HFFc6 (cell line): ENCODE data around the gene PARP15. TPM values are rescaled to one million over a fixed set of nuclear protein-coding genes. Genes with fewer than 3 reads are reported as not detected.

Source experiments
- DNase-seq: peaks from one replicate; pipeline ENCODE4 v3.0.0-alpha.2; 2018
- H3K27ac Mint-ChIP-seq: 2 replicates; pipeline ENCODE4 v1.8.0; 2020; ENCODE audit warnings: mild to moderate bottlenecking, mixed read lengths
- H3K27me3 Mint-ChIP-seq: 2 replicates; pipeline ENCODE4 v1.8.0; 2021; ENCODE audit warnings: mild to moderate bottlenecking, moderate library complexity, mixed read lengths; ENCODE audit not compliant: insufficient read depth
- H3K36me3 Mint-ChIP-seq: 2 replicates; pipeline ENCODE4 v1.8.0; 2021; ENCODE audit warnings: low read depth, mixed read lengths
- H3K4me1 Mint-ChIP-seq: 2 replicates; pipeline ENCODE4 v1.8.0; 2020; ENCODE audit warnings: low read depth, mixed read lengths
- H3K4me3 Mint-ChIP-seq: 2 replicates; pipeline ENCODE4 v1.8.0; 2020; ENCODE audit warnings: mild to moderate bottlenecking, moderate library complexity, mixed read lengths
- H3K9me3 Mint-ChIP-seq: 2 replicates; pipeline ENCODE4 v1.8.0; 2020; ENCODE audit warnings: mild to moderate bottlenecking, mixed read lengths
- total RNA-seq, 6 experiments: library from RNA; stranded (reverse); fragmentation: NEBNext Ultra II Directional; extraction: Animal tissue kit (Norgen Biotek cat#: 25700); gene quantifications; 2 replicates in 1 of 6; 3 replicates in 5 of 6; pipeline ENCODE4 v1.2.3, GENCODE V29; 2021
- TF ChIP-seq, protein P1 (sequence below): fragments of 200-600 bp; sonication (generic); IDR thresholded peaks from 2 replicates; pipeline ENCODE4 v1.5.0; 2021; ENCODE audit warnings: antibody characterized with exemption, mild to moderate bottlenecking

Gene PARP15
- total RNA-seq, 6 experiments from 2014 or later = not detected

GRCh38 chr3:122576174-122576940, 1.1 kb upstream of the PARP15 start:
- peaks cover 2% of the 10 kb centered on the region; the same call in 1 of the 2 replicates for H3K36me3 Mint-ChIP-seq
- no peak for DNase-seq
- no peak overlapping the region for H3K4me3 Mint-ChIP-seq
- H3K9me3 Mint-ChIP-seq = peaks cover 3% of the 10 kb centered on the region
- H3K27me3 Mint-ChIP-seq = peaks cover 8% of the 10 kb centered on the region; the same call in 1 of the 2 replicates
- H3K27ac Mint-ChIP-seq = no peak overlapping the region
- TF ChIP-seq, protein P1, sequence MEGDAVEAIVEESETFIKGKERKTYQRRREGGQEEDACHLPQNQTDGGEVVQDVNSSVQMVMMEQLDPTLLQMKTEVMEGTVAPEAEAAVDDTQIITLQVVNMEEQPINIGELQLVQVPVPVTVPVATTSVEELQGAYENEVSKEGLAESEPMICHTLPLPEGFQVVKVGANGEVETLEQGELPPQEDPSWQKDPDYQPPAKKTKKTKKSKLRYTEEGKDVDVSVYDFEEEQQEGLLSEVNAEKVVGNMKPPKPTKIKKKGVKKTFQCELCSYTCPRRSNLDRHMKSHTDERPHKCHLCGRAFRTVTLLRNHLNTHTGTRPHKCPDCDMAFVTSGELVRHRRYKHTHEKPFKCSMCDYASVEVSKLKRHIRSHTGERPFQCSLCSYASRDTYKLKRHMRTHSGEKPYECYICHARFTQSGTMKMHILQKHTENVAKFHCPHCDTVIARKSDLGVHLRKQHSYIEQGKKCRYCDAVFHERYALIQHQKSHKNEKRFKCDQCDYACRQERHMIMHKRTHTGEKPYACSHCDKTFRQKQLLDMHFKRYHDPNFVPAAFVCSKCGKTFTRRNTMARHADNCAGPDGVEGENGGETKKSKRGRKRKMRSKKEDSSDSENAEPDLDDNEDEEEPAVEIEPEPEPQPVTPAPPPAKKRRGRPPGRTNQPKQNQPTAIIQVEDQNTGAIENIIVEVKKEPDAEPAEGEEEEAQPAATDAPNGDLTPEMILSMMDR = no peak
- H3K4me1 Mint-ChIP-seq = peaks cover 8% of the 10 kb centered on the region

DNA sequence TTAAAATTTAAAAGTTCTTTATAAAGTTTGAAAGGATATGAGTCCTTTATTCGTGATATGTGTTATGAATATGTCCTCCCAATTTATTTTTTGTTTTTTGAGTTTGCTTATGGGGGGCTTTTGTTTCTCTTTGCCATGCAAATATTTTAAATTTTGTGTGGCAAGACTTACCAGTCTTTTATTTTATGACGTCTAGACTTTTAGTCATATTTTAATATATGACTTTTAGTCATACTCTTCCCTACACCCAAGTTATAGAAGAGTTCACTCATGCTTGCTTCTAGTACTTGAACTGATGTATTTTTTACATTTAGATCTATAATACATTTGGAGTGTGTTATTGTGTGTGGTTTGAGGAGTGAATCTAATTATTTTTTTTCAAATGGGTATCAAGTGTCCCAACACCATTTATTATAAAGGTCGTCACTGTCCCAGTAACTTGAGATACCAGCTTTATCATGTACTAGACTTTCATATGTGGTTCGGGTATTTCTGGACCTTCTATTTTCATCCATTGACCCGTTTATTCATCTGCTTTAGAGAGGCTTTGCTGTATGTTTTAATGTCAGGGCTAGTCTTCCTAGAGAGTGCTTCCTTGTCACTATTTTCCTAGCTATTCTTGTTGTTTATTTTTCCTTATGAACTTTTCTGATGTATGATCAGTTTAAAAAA, 755 bp downstream of the PARP15 start:
- Mint-ChIP-seq H3K36me3 (peaks cover 15% of the 10 kb centered on the region), H3K4me3 (no peak overlapping the region; the same call in 1 of the 2 replicates), H3K27me3 (peaks cover 8% of the 10 kb centered on the region; the same call in 1 of the 2 replicates), H3K4me1 (peaks cover 1% of the 10 kb centered on the region), H3K27ac (no peak overlapping the region), H3K9me3 (peaks cover 21% of the 10 kb centered on the region)
- TF ChIP-seq, protein P1 = no peak
- DNase-seq = no peak

DNA sequence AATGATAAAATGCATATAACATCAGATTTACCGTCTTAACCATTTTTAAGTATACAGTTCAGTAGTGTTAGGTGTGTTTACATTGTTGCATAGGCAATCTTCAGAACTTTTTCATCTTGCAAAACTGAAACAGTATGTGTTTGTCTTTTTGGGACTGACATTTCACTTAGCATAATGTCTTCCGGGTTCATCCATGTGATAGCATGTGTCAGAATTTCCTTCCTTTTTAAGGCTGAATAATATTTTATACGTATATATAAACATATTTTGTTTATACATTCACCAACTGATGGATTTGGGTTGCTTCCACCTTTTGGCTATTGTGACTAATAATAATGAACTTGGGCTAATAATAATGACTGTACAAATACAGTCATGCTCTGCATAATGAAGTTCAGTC, 3.0 kb downstream of the PARP15 start:
- DNase-seq = no peak
- no peak overlapping the region for H3K4me3 Mint-ChIP-seq
- peaks cover 8% of the 10 kb centered on the region; the same call in 1 of the 2 replicates for H3K27me3 Mint-ChIP-seq
- H3K9me3 Mint-ChIP-seq = peaks cover 30% of the 10 kb centered on the region
- no peaks in the 10 kb centered on the region for H3K4me1 Mint-ChIP-seq
- TF ChIP-seq, protein P1 = no peak
- no peak overlapping the region for H3K27ac Mint-ChIP-seq
- H3K36me3 Mint-ChIP-seq = peaks cover 15% of the 10 kb centered on the region

DNA sequence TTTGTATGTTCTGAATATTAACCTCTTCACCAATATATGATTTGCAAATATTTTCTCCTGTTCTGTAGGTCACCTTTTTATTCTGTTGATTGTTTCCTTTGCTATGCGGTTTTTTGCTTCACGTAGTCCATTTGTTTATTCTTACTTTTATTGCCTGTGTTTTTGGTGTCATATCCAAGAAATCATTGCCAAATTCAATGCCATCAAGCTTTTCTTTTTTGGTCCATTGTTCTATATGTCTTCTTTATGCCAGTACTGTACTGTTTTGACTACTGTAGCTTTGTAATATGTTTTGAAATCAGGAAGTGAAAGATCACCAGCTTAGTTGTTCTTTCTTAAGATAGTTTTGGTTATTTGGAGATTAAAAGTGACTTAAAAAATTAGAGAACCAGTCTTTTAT, 4.2 kb downstream of the PARP15 start:
- TF ChIP-seq, protein P1 = no peak
- Mint-ChIP-seq H3K27ac (no peak overlapping the region), H3K4me3 (no peak overlapping the region), H3K4me1 (no peaks in the 10 kb centered on the region), H3K27me3 (peaks cover 7% of the 10 kb centered on the region; the same call in 1 of the 2 replicates), H3K9me3 (peaks cover 30% of the 10 kb centered on the region), H3K36me3 (peaks cover 15% of the 10 kb centered on the region)
- DNase-seq = no peak

DNA sequence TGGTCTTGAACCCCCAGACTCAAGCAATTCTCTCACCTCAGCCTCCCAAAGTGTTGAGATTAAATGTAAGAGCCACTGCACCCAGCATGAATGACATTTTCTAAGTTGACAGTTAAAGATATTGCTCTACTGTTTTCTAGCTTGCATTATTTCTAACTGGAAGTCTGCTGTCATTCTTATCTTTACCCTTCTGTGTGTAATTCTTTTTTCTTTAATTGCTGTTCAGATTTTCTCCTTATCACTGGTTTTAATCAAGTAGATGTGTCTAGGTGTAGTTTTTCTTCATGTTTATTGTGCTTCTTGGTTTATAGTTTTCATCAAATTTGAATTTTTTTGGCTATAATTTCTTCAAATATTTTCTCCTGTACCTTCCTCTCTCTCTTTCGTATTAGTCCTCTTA, 4.9 kb downstream of the PARP15 start:
- no peak for DNase-seq
- no peaks in the 10 kb centered on the region for H3K4me1 Mint-ChIP-seq
- no peak overlapping the region for H3K4me3 Mint-ChIP-seq
- no peak overlapping the region for H3K27ac Mint-ChIP-seq
- peaks cover 15% of the 10 kb centered on the region for H3K36me3 Mint-ChIP-seq
- TF ChIP-seq, protein P1 = no peak
- peaks cover 2% of the 10 kb centered on the region; the same call in 1 of the 2 replicates for H3K27me3 Mint-ChIP-seq
- H3K9me3 Mint-ChIP-seq = peaks cover 30% of the 10 kb centered on the region
